AG09309 (cell line): Measurements from ENCODE around the gene CAST.

Source experiments
- DNase-seq: peaks from one replicate; pipeline ENCODE4 v3.0.0-alpha.2; 2010; ENCODE audit warnings: low read depth
- H3K4me3 ChIP-seq: 2 replicates; pipeline ENCODE4 v1.5.1; 2011; ENCODE audit warnings: mild to moderate bottlenecking, low read depth, low read length, moderate library complexity; ENCODE audit not compliant: control insufficient read depth
- CTCF ChIP-seq: IDR thresholded peaks from 2 replicates; pipeline ENCODE4 v1.5.1; 2011; ENCODE audit warnings: mild to moderate bottlenecking, low read depth, low read length, inconsistent platforms; ENCODE audit not compliant: insufficient read depth, control insufficient read depth; ENCODE audit errors: missing control alignments

Gene CAST

GRCh38 chr5:96765043-96765442 is 102.9 kb downstream of the CAST start:
- TF ChIP-seq CTCF, result no peak
- DNase-seq, result no peak
- no peak overlapping the region for H3K4me3 ChIP-seq

GRCh38 chr5:96768708-96769251 is 106.6 kb downstream of the CAST start:
- DNase-seq, result no peak
- no peak for TF ChIP-seq CTCF
- no peak overlapping the region for H3K4me3 ChIP-seq

- DNase-seq, result no peak
- no peak for TF ChIP-seq CTCF
- H3K4me3 ChIP-seq, result no peak overlapping the region
These were observed 109.2 kb downstream of the CAST start for GRCh38 chr5:96771395-96771794.

GRCh38 chr5:96772111-96772510 is 109.9 kb downstream of the CAST start:
- no peak for DNase-seq
- H3K4me3 ChIP-seq, result no peak overlapping the region
- no peak for TF ChIP-seq CTCF

GRCh38 chr5:96772542-96772941 is 110.4 kb downstream of the CAST start:
- DNase-seq, result no peak
- no peak overlapping the region for H3K4me3 ChIP-seq
- no peak for TF ChIP-seq CTCF

GRCh38 chr5:96775050-96775449 is 112.9 kb downstream of the CAST start:
- no peak for TF ChIP-seq CTCF
- no peak for DNase-seq
- H3K4me3 ChIP-seq, result no peak overlapping the region

GRCh38 chr5:96775689-96776088 is 113.5 kb downstream of the CAST start:
- H3K4me3 ChIP-seq, result no peak overlapping the region
- no peak for TF ChIP-seq CTCF
- no peak for DNase-seq
